Measurements from ENCODE around the gene GPR142.

The GPR142 gene

DNA sequence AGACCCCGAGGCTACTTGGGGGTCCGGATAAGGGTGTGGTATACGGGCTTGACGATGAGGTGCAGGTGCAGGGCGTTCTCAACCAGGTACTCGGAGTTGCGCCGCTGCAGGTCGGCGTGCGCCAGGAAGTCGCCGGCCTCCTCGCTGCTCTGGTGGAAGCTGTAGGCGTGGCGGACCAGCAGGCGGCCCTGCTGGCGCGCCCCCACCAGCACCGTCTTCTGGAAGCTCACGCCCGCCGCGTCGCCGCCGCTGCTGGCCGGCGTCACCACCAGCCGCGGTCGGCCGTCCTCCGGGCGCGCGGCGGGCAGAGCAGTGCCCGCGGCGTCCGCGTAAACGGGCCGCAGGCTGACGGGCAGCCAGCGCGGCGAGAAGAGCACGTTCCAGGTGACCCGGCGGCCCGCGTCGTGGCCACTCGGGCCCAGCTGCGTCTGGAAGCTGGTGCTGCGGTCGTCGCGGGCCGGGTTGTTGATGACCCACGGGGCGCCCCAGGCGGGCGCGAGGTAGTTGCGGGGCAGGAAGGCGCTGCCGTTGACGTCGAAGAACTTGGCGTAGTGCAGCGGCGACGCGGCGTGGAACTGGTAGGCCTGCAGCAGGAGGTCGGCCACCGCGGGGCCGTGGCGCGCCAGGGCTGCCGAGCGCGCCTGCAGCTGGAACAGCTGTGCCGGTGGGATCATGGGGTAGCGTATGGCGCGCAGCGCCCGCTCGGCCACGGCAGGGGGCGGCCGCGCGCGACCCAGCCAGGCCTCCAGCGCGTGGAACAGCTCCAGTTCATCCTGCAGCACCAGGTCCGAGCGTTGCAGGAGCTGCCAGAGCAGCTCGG is 10.4 kb upstream of the GPR142 start:
- Histone ChIP-seq H3K9ac (ENCODE audit: low read length) (no peak overlapping the region), H3K4me3 (ENCODE audit: low read depth, low read length) (peak overlapping the region; percentile 60), H3K4me1 (ENCODE audit: control insufficient read depth, insufficient read depth, low read length) (peaks cover 6% of the 10 kb centered on the region)

DNA sequence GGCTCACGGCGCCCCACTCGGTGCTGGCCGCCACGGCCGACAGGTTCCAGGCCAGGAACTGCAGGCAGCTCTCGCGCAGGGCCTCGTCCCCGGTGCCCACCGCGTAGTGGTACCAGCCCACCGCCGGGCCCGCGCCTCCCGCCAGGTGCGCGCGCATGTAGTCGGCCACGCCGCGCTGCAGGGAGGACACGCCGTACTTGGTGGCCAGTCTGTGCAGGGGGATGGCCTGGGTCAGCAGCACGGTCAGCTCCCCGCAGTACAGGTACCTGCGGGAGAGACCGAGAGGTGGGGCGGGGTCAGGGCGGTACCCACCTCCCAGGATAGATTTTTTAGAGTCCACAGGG is 9.9 kb upstream of the GPR142 start:
- Histone ChIP-seq H3K9me3 (ENCODE audit: control insufficient read depth, insufficient read depth, low read depth, low read length) (no peaks in the 10 kb centered on the region), H3K27me3 (ENCODE audit: control insufficient read depth, insufficient read depth, low read length) (peaks cover 85% of the 10 kb centered on the region), H3K27ac (ENCODE audit: low read depth, low read length) (no peak overlapping the region), H3K4me1 (ENCODE audit: control insufficient read depth, insufficient read depth, low read length) (peaks cover 12% of the 10 kb centered on the region), H3K4me3 (ENCODE audit: low read depth, low read length) (peak overlapping the region; percentile 60), H3K9ac (ENCODE audit: low read length) (no peak overlapping the region), H3K36me3 (ENCODE audit: control insufficient read depth, insufficient read depth, low read length) (no peaks in the 10 kb centered on the region)

More for the DNA sequence above, 10.4 kb upstream of the GPR142 start:
- no peak overlapping the region for H3K27ac ChIP-seq (ENCODE audit: low read depth, low read length)
- no peaks in the 10 kb centered on the region for H3K9me3 ChIP-seq (ENCODE audit: control insufficient read depth, insufficient read depth, low read depth, low read length)
- no peaks in the 10 kb centered on the region for H3K36me3 ChIP-seq (ENCODE audit: control insufficient read depth, insufficient read depth, low read length)
- H3K27me3 ChIP-seq (ENCODE audit: control insufficient read depth, insufficient read depth, low read length), result peaks cover 89% of the 10 kb centered on the region

DNA sequence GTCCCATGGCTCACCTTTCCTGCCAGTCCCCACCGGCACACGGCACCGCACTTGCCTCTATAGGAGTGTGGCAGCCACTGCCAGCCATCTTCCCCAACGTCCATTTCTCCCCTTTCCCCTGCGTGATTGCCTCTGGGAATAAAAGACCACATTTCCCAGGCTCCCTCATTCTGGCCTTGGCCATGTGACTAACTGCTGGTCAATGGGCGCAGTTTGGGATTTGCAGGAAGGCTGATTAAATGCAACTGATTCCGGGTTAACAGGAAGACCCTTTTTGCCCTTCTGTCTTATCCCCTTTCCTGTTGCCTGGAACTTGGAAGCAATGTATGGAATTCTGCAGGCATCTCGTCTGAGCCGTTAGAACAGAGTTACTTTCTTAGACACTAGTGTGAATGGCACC is 8.6 kb upstream of the GPR142 start:
- peaks cover 77% of the 10 kb centered on the region for H3K27me3 ChIP-seq (ENCODE audit: control insufficient read depth, insufficient read depth, low read length)
- no peak overlapping the region for H3K27ac ChIP-seq (ENCODE audit: low read depth, low read length)
- no peaks in the 10 kb centered on the region for H3K9me3 ChIP-seq (ENCODE audit: control insufficient read depth, insufficient read depth, low read depth, low read length)
- no peaks in the 10 kb centered on the region for H3K36me3 ChIP-seq (ENCODE audit: control insufficient read depth, insufficient read depth, low read length)
- no peak overlapping the region for H3K9ac ChIP-seq (ENCODE audit: low read length)
- H3K4me1 ChIP-seq (ENCODE audit: control insufficient read depth, insufficient read depth, low read length), result peaks cover 14% of the 10 kb centered on the region
- H3K4me3 ChIP-seq (ENCODE audit: low read depth, low read length), result no peak overlapping the region

DNA sequence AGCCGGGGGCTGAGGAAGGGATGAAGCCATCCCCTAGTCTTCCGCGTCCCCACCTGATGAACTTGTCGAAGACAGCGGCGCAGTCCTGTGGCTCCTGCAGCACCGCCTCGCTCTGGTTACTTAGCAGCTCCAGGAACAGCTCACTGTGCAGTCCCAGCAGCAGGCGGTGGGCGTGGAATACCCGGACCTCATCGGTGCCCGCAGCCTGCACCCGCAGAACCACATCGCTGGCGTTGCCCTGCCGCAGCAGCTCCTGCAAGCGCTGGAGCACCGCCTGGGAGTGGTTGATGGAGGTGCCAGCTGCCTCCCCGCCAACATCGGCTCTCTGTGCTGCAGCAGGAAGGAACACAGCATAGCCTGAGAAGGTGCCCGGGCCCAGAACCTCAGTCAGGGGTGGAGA is 7.4 kb upstream of the GPR142 start:
- Histone ChIP-seq H3K9me3 (ENCODE audit: control insufficient read depth, insufficient read depth, low read depth, low read length) (no peaks in the 10 kb centered on the region), H3K4me3 (ENCODE audit: low read depth, low read length) (no peak overlapping the region), H3K27ac (ENCODE audit: low read depth, low read length) (no peak overlapping the region), H3K9ac (ENCODE audit: low read length) (no peak overlapping the region), H3K4me1 (ENCODE audit: control insufficient read depth, insufficient read depth, low read length) (peaks cover 14% of the 10 kb centered on the region), H3K27me3 (ENCODE audit: control insufficient read depth, insufficient read depth, low read length) (peaks cover 65% of the 10 kb centered on the region), H3K36me3 (ENCODE audit: control insufficient read depth, insufficient read depth, low read length) (no peaks in the 10 kb centered on the region)

DNA sequence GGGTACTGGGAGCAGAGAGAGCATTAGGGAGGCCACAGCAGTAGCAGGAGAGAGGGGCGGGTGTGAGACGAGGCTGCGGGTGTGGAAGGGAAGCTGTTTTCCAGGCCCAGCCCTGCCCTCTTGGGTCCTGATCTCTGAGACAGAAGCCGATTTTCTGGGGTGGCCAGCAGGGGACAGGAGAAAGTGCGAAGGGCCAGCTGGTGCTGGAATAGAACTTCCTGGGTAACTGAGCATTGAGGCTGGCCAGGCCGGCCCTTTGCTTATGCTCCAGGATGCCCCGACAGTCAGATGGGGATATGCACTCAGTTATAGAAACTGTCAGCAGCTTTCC is 6.4 kb upstream of the GPR142 start:
- H3K9me3 ChIP-seq (ENCODE audit: control insufficient read depth, insufficient read depth, low read depth, low read length), result no peaks in the 10 kb centered on the region
- no peaks in the 10 kb centered on the region for H3K36me3 ChIP-seq (ENCODE audit: control insufficient read depth, insufficient read depth, low read length)
- peaks cover 56% of the 10 kb centered on the region for H3K27me3 ChIP-seq (ENCODE audit: control insufficient read depth, insufficient read depth, low read length)
- no peak overlapping the region for H3K27ac ChIP-seq (ENCODE audit: low read depth, low read length)
- no peak overlapping the region for H3K4me3 ChIP-seq (ENCODE audit: low read depth, low read length)
- no peak overlapping the region for H3K9ac ChIP-seq (ENCODE audit: low read length)
- H3K4me1 ChIP-seq (ENCODE audit: control insufficient read depth, insufficient read depth, low read length), result peaks cover 14% of the 10 kb centered on the region

DNA sequence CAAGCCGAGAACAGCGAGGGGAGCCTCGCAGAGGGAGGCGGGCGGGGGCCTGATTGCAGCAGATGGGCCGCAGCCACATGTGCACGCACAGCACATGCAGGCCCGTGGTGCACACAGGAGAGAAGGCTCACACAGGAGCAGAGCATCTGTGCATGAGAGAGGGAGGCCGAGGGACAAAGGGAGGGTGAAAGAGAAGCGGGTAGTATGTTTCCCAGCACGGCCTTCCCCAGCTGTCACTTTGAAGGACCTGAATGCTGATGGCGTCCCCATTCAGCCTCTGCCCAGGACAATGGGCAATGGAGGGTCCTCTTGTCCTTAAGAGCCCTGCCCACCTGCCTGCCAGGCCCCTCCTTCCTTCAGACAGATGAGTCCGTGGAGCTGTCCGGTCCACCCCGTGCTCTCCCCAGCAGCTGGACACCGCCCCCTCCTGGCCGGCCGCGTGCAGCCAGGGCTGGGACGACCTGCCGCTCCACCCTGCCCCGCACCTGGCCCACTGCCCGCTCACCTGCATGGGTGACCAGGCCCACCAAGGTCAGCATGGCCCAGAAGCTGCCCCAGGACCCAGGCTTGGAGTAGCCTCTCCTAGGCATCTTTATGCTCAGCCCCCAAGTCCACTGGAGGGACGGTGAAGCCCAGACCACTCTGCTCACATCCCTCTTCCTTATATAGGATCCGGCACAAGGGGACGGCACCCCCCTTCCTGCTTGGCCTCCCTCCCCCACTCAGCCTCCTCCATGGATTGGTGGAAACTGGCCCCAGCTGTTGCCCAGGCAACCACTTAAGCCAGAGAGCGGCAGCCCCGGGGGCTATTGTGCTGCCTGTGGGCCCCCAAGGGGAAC is 5.9 kb upstream of the GPR142 start, which contains the start of gene BTBD17:
TSS of gene BTBD17 (minus strand) at position 639 of the 839 bp plus-strand sequence. CDS start at position 590, 49 bp downstream.
- Histone ChIP-seq H3K27ac (ENCODE audit: low read depth, low read length) (no peak within 1 kb of the TSS), H3K9me3 (ENCODE audit: control insufficient read depth, insufficient read depth, low read depth, low read length) (no peaks in the 10 kb centered on the region), H3K36me3 (ENCODE audit: control insufficient read depth, insufficient read depth, low read length) (no peaks in the 10 kb centered on the region), H3K4me3 (ENCODE audit: low read depth, low read length) (peak within 1 kb of the TSS; percentile 33; the same call in 1 of the 2 replicates), H3K27me3 (ENCODE audit: control insufficient read depth, insufficient read depth, low read length) (peaks cover 50% of the 10 kb centered on the region), H3K4me1 (ENCODE audit: control insufficient read depth, insufficient read depth, low read length) (peaks cover 14% of the 10 kb centered on the region), H3K9ac (ENCODE audit: low read length) (no peak within 1 kb of the TSS)

DNA sequence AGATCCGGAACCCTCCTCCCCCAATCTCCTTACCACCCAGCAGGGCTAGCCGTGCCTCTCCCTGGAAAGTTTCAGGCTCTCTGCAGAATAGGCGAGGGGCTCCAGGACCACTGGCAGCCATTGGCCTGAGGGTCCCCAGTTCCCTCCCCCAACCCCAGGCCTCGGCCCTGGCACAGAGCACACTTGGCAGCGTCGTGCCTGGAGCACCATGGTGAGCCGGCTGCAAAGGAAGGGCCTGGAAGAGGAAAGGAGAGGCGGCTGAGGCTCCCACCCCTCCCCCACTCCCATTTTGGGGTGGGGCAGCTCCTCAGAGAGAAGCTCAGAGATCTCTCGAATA is 5.3 kb upstream of the GPR142 start:
- Histone ChIP-seq H3K36me3 (ENCODE audit: control insufficient read depth, insufficient read depth, low read length) (no peaks in the 10 kb centered on the region), H3K9me3 (ENCODE audit: control insufficient read depth, insufficient read depth, low read depth, low read length) (no peaks in the 10 kb centered on the region), H3K4me3 (ENCODE audit: low read depth, low read length) (no peak overlapping the region), H3K27ac (ENCODE audit: low read depth, low read length) (no peak overlapping the region), H3K27me3 (ENCODE audit: control insufficient read depth, insufficient read depth, low read length) (peaks cover 44% of the 10 kb centered on the region), H3K4me1 (ENCODE audit: control insufficient read depth, insufficient read depth, low read length) (peaks cover 14% of the 10 kb centered on the region), H3K9ac (ENCODE audit: low read length) (no peak overlapping the region)

DNA sequence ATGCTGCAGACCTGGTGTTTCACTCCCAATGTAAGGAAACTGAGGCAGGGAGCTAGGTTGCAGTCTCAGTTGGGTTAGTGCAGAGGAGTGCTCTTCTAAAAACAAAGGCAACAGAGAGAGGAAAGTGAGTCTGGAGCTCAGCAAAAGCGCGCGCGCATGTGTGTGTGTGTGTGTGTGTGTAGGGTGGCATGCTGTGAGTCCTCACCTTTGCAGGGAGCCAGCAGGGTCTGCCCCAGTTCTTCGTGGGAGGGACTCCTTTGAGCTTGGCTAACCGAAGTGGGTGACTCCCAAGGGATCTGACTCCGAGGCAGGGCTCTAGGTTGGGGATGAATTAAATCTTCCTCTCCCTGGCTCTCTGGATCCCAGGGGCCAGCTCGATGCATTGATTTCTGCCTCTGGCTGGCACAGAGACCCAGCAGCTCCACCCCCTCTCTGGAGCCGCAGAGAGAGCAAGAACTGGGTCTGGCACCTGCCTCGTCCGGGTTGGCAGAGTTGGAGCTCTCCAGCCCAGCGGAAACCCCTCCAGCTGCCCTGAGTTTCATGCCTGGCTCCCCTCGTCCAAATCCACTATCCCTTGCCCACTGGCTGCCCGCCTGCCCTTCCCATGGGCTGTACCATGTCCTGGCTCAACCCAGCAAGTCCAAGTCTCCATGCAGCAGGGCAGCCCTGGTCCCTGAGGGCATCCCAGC is 4.4 kb upstream of the GPR142 start:
- Histone ChIP-seq H3K4me1 (ENCODE audit: control insufficient read depth, insufficient read depth, low read length) (peaks cover 14% of the 10 kb centered on the region), H3K9ac (ENCODE audit: low read length) (no peak overlapping the region), H3K27me3 (ENCODE audit: control insufficient read depth, insufficient read depth, low read length) (peaks cover 40% of the 10 kb centered on the region), H3K36me3 (ENCODE audit: control insufficient read depth, insufficient read depth, low read length) (no peaks in the 10 kb centered on the region), H3K27ac (ENCODE audit: low read depth, low read length) (no peak overlapping the region), H3K9me3 (ENCODE audit: control insufficient read depth, insufficient read depth, low read depth, low read length) (no peaks in the 10 kb centered on the region), H3K4me3 (ENCODE audit: low read depth, low read length) (no peak overlapping the region)

DNA sequence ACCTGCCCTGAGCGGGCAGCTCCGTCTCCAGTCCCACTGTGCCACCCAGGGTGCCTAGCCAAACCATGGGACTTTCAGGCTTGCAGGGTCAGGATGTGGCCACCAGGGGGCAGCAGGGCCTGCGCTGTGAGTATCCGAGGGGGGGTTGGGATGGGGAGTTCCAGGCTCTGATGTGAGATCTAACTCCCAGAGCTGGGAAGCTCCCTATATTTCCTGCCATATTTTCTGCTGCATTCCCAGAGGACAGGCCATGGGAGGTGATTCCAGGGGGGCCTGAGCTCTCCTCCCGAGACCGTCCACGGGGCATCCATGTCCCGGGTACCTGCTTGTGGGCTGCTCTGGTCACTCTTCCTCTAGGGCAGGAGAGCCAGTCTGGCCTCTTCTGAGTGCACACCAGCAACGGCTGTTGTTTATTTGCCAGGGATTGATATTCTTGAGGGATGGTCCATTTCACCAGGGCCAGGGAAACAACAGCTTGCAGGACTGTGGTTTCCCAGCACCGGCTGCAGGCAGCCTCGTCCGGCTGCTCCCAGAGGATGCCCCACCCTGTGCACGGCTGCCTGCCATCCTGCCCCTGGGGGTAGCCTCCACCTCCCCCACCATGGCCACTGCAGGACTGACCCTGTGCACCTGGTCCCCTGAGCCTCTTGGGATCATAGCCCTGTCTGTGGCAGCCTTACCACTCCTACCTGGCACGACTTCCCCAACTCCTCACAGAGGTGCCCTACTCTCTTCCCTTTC is 1.2 kb downstream of the GPR142 start:
- Histone ChIP-seq H3K27me3 (ENCODE audit: control insufficient read depth, insufficient read depth, low read length) (peaks cover 18% of the 10 kb centered on the region), H3K27ac (ENCODE audit: low read depth, low read length) (no peak overlapping the region), H3K9me3 (ENCODE audit: control insufficient read depth, insufficient read depth, low read depth, low read length) (peaks cover 5% of the 10 kb centered on the region; the same call in 1 of the 2 replicates), H3K4me3 (ENCODE audit: low read depth, low read length) (no peak overlapping the region), H3K36me3 (ENCODE audit: control insufficient read depth, insufficient read depth, low read length) (no peaks in the 10 kb centered on the region), H3K4me1 (ENCODE audit: control insufficient read depth, insufficient read depth, low read length) (peaks cover 8% of the 10 kb centered on the region), H3K9ac (ENCODE audit: low read length) (no peak overlapping the region)

DNA sequence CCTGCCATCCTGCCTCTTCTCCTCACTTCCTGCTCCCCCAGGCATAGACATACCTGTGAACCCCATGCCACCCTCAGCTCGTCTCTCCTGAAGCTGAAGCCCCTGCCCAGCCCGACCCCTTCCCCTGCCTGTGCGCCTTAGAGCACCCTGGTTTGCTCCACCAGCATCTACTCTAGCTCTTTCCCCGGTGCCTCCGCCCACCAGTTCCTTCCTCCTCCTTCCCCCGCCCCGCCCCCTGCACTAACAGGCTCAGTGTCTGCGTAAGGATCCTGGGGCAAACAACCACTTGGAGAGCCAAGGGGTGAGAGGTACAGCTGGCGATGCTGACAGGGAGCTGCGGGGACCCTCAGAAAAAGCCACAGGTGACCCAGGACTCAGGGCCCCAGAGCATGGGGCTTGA is 1.9 kb downstream of the GPR142 start:
- Histone ChIP-seq H3K27ac (ENCODE audit: low read depth, low read length) (no peak overlapping the region), H3K9me3 (ENCODE audit: control insufficient read depth, insufficient read depth, low read depth, low read length) (peaks cover 5% of the 10 kb centered on the region; the same call in 1 of the 2 replicates), H3K4me1 (ENCODE audit: control insufficient read depth, insufficient read depth, low read length) (peaks cover 8% of the 10 kb centered on the region), H3K27me3 (ENCODE audit: control insufficient read depth, insufficient read depth, low read length) (peaks cover 25% of the 10 kb centered on the region), H3K4me3 (ENCODE audit: low read depth, low read length) (no peak overlapping the region), H3K36me3 (ENCODE audit: control insufficient read depth, insufficient read depth, low read length) (no peaks in the 10 kb centered on the region), H3K9ac (ENCODE audit: low read length) (no peak overlapping the region)
